Measurements from ENCODE around the gene SGPL1. TPM values are rescaled to one million over a fixed set of nuclear protein-coding genes. Genes with fewer than 3 reads are reported as not detected.

SGPL1 gene
- total RNA-seq, 2 donors from 2014 or later: 27.4 to 40.5 TPM

DNA sequence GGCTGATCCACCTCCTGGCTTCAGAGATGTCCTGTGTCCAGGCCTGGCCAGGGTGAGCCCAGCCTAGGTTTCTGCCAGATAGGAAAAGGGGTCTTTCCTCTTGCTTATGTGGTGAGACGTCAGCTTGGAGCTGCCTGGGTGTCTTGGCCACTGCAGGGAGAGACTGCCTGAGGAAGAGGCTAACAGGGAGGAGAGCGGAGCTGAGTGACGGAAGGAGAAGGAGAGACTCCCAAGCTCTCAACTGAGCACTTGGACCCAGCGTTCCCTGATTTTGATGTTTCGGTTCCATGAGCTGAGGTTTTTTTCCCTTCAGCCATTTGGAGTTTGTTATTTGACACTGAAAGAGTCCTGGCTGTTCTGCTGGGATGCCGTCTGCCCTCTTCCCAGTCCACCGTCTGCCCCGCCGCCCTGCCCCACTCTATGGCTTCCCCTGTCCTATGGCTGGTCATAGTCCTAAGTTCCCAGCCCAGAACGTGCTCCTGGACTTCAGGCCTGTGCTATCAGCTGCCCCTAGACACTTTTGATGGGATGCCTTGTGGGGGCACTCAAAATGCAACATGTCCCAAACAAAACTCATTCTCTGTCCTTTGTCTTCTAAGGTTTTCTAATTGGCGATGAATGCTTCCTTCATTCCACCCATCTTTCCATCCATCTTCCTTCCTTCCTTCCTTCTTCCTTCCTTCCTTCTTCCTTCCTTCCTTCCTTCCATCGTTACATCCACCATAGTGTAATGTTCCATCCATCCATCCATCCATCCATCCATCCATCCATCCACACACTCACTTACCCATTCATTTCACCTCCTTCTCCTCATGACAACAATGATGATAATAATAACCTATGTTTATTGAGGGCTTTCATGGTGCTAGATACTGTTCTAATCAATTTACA is 92.9 kb downstream of the SGPL1 start:
- ATAC-seq: no peak
- no peaks in the 10 kb centered on the region for H3K36me3 Mint-ChIP-seq
- H3K9me3 Mint-ChIP-seq: no peaks in the 10 kb centered on the region
- H3K27ac Mint-ChIP-seq: no peak overlapping the region
- no peak for DNase-seq (ENCODE audit: low spot score)
- no peak overlapping the region for H3K4me3 Mint-ChIP-seq
- H3K27me3 Mint-ChIP-seq: peaks cover 3 to 7% of the 10 kb centered on the region in 2 donors
- no peaks in the 10 kb centered on the region for H3K4me1 Mint-ChIP-seq (ENCODE audit: low read depth in 2 of 2)

DNA sequence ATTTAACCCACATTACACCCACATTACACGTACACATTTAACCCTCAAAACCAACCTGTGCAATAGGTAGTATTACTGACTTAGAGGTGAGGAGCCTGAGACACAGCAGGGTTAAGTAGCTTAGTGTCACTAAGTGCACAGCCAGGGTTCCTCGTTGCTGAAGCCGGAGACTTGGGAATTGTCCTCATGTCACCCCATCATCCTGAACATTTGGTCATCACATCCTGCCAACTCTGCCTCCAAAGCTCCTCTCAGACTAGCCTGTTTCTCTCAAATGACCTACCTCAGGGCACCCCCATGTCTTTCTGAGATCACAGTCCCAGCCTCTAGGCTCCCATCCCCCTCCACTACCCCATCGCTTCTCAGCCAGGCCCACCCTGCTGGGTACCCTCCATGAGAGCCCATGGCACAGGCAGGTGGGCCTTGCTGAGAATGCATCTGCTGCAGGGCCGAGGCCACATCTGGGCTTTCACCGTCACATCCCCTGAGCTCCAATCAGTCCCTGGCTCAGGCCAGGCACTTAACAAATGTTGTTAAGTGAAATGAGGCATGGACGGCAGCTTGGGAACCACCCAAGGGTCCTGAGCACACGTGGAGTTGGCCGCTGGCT is 93.7 kb downstream of the SGPL1 start:
- Mint-ChIP-seq H3K9me3 (no peaks in the 10 kb centered on the region), H3K4me1 (ENCODE audit: low read depth in 2 of 2) (no peaks in the 10 kb centered on the region), H3K4me3 (no peak overlapping the region), H3K27ac (no peak overlapping the region), H3K27me3 (peaks cover 3 to 7% of the 10 kb centered on the region in 2 donors), H3K36me3 (no peaks in the 10 kb centered on the region)
- DNase-seq (ENCODE audit: low spot score) (no peak), ATAC-seq (no peak)

DNA sequence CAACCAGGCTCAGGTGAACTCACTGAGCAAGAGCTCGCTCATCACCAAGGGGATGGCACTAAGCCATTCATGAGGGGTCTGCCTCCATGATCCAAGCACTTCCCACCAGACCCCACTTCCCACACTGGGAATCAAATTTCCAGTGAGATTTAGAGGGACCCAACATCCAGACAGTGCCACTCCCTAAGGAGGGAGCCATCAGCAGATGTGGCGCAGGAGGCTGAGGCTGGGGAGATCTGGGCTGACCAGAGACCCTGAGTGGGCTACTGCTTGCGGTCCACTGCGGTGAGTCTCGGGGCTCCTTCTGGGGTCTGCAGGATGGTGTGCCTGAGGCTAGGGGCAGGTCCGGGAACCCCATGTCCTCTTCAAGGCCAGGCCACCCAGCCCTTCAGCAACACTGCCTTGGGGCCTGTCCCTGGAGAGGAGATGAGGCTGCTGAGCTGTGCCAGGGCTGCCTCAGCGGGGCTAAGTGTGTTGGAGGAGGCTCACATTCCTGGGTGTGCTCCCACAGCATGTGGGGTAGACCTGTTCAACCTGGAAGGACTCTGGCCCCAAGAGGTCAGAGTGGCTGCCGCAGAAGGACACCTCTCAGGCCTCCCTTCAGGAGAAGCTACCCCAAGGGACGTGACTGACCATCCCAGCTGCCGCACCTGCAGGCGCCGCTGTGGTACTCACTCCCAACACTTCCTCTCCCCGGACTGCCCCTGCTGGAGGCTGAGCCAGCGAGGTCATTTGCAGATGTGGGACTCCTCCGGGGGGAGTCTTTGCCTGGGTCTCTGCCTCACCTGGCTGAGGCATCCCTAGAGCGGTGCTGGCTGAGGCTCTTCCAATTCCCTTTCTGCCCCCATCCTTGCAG is 95.0 kb downstream of the SGPL1 start:
- Mint-ChIP-seq H3K4me3 (no peak overlapping the region), H3K4me1 (ENCODE audit: low read depth in 2 of 2) (no peaks in the 10 kb centered on the region), H3K9me3 (no peaks in the 10 kb centered on the region), H3K27ac (no peak overlapping the region), H3K36me3 (no peaks in the 10 kb centered on the region), H3K27me3 (peaks cover 3 to 7% of the 10 kb centered on the region in 2 donors)
- peak in 1 of 2 donors; percentile 33 for ATAC-seq
- DNase-seq (ENCODE audit: low spot score): no peak

DNA sequence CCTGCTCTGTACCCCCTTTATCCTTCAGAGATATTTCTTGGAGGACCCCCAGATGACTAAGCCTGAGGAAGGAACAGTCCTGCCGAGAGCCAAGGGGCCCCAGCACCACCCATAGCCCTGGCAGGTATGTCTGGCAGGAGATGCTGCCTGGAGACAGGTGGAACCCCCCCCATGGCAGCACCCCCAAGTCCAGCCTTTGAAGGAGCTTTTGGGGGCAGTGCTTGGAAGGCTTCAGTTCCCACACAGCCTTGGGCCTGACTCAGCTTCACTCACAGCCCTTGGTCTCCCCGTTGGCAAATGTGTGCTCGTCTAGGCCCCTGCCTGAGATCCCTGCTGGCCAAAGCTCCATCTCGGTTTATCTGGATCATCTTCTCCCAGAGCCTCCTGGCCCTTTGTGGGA is 95.6 kb downstream of the SGPL1 start:
- H3K9me3 Mint-ChIP-seq: no peaks in the 10 kb centered on the region
- no peak overlapping the region for H3K27ac Mint-ChIP-seq

DNA sequence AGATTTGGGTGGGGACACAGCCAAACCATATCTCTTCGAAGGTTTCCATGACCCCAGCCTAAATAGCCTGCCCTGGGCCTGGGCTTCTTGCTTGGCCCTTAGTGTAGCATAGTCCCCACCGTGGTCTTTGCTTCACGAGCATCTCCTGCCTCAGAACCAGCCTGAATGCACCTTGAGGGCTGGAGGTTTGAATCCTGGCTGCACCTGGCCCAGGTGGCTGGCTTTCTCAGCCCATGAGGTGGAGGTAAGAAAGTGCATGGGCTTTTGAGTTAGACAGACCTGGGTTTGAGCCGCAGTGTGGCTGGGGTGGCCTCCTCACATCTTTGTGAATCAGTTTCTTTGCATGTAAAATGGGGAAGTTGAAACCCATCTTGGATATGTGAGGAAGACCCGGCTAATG is 96.8 kb downstream of the SGPL1 start:
- no peaks in the 10 kb centered on the region for H3K4me1 Mint-ChIP-seq (ENCODE audit: low read depth in 2 of 2)

More for the DNA sequence above, 95.6 kb downstream of the SGPL1 start:
- Mint-ChIP-seq H3K36me3 (no peaks in the 10 kb centered on the region), H3K4me3 (no peak overlapping the region), H3K27me3 (peaks cover 3 to 7% of the 10 kb centered on the region in 2 donors), H3K4me1 (ENCODE audit: low read depth in 2 of 2) (no peaks in the 10 kb centered on the region)
- no peak for DNase-seq (ENCODE audit: low spot score)
- ATAC-seq: no peak

DNA sequence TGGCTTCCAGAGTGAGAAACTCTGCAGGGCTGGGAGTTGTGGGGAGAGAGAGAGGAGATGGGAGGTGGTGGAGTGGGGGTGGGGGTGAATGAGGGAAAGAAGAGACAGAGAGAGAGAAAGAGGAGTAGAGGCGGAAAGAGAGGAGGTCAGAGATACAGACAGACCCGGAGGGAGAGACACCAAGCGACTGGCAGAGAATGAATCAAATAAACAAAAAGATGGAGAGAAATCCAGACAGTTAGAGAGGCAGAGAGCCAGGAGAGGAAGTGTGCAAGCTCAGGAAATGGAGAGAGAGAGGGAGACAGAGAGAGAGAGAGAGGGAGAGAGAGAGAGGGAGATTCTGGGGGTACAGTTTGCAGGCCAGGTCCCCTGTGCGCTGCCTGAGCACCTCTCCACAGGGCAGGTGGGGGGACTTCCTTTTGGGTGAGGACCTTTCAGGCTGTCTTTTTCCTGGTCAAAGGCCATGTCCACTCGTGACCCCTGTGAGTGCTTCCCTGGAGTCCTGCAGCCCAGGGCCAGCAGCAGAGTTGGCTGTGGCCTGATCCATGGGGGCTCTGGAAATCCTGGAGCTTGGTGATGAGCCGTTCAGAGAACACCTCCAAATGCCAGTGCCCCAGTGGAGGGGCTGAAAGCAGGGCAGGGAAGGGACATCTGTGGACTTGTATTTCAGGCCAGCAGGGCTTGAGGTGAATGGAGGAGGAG is 97.6 kb downstream of the SGPL1 start:
- Mint-ChIP-seq H3K4me1 (ENCODE audit: low read depth in 2 of 2) (no peaks in the 10 kb centered on the region), H3K9me3 (no peaks in the 10 kb centered on the region), H3K36me3 (no peaks in the 10 kb centered on the region), H3K27me3 (peaks cover 5 to 7% of the 10 kb centered on the region in 2 donors), H3K4me3 (no peak overlapping the region), H3K27ac (no peak overlapping the region)
- DNase-seq (ENCODE audit: low spot score): peak; percentile 22
- no peak for ATAC-seq

More for the DNA sequence above, 96.8 kb downstream of the SGPL1 start:
- no peak overlapping the region for H3K27ac Mint-ChIP-seq
- no peaks in the 10 kb centered on the region for H3K9me3 Mint-ChIP-seq
- H3K27me3 Mint-ChIP-seq: peaks cover 3 to 7% of the 10 kb centered on the region in 2 donors
- DNase-seq (ENCODE audit: low spot score) (no peak), ATAC-seq (no peak)
- no peaks in the 10 kb centered on the region for H3K36me3 Mint-ChIP-seq
- no peak overlapping the region for H3K4me3 Mint-ChIP-seq

DNA sequence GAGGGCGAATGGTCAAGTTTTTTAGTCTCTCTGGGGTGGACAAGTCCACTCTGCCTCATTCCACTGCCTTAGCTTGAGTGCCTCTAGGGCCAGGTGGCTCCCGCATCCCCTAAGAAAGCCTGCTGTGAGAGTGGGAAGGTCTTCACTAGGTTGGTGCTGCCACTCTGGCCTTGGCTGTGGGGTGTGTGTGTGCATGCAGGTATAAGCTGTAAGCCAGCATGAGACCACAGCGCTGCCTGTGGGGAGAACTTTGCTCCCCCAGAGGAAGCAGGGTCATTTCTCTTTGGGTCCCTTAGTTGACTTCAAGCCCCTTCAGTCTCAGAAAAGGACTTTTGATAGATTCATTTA is 98.1 kb downstream of the SGPL1 start:
- no peak for ATAC-seq
- no peaks in the 10 kb centered on the region for H3K9me3 Mint-ChIP-seq
- no peaks in the 10 kb centered on the region for H3K4me1 Mint-ChIP-seq (ENCODE audit: low read depth in 2 of 2)
- H3K27ac Mint-ChIP-seq: no peak overlapping the region
- H3K36me3 Mint-ChIP-seq: no peaks in the 10 kb centered on the region
- peaks cover 5 to 7% of the 10 kb centered on the region in 2 donors for H3K27me3 Mint-ChIP-seq
- no peak overlapping the region for H3K4me3 Mint-ChIP-seq
- peak; percentile 32 for DNase-seq (ENCODE audit: low spot score)

DNA sequence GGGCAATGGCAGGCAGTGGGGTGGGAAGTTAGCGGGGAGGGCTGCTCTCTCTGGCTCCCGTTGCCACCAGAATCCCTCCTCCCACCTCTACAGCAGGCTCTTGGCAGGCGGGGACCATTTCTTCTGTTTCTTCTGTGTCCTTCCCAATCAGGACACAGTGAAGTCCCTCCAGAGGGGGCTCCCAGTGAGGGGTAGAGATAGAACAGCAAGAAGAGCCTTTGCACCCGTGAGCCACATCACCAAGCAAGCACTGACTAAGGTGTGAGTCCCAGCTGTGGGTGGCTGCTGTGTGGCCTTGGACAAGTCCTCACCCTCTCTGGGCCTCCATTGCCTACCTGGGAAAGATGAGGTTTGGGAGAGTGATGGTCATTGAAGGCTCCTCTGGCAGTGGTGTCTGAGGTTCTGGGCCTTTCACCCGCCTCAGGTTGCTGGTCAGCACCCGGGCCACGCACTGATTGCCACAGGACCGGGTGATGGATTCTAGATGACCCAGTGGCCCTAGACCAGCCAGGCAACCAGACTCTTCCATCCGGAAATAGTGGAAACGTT is 98.6 kb downstream of the SGPL1 start:
- DNase-seq (ENCODE audit: low spot score): peak; percentile 42
- H3K4me3 Mint-ChIP-seq: no peak overlapping the region
- no peaks in the 10 kb centered on the region for H3K36me3 Mint-ChIP-seq
- H3K27ac Mint-ChIP-seq: no peak overlapping the region
- no peaks in the 10 kb centered on the region for H3K9me3 Mint-ChIP-seq
- ATAC-seq: no peak
- no peaks in the 10 kb centered on the region for H3K4me1 Mint-ChIP-seq (ENCODE audit: low read depth in 2 of 2)
- H3K27me3 Mint-ChIP-seq: peaks cover 7% of the 10 kb centered on the region in 2 donors

DNA sequence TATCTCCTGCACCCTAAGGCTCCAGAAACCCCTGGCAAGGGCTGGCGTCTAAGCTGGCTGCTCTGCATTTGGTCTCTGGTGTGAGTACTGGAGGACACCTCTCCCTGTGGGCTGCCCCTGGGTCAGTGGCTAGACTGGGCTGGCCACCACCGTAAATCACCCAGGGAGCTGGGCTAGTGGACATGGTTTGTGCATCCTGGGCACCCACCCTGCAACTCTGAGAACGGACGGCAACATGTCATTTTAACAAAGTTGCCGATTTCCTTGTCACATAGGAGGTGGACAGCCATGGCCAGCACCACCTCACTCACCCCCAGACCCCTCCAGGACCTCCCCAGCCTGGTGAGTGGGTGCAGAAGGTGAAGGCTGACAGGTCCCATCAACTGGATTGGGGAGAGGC is 99.5 kb downstream of the SGPL1 start:
- Mint-ChIP-seq H3K27ac (no peak overlapping the region), H3K27me3 (peaks cover 7 to 8% of the 10 kb centered on the region in 2 donors), H3K4me3 (no peak overlapping the region), H3K4me1 (ENCODE audit: low read depth in 2 of 2) (no peaks in the 10 kb centered on the region), H3K36me3 (no peaks in the 10 kb centered on the region), H3K9me3 (no peaks in the 10 kb centered on the region)
- DNase-seq (ENCODE audit: low spot score) (no peak), ATAC-seq (no peak)

DNA sequence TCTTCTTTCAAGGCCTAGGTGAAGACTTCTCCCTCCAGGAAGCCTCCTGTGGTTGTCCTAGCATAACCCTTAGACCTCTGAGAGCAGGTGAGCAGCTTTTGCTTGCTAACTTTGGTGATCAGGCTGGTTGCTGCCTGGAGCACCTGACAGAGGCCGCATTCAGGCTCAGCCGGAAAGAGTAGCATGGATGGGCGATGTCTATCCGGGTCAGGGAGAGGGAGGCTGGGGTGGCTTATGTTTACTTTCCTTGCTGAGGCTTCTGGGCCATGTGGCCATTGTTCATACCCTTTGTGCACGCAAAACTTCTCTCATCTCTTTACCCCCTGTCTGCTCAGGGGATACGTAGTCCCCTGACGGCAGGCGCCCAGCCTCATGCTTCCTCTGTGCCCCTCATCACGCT is 100.1 kb downstream of the SGPL1 start:
- Mint-ChIP-seq H3K27me3 (peaks cover 7 to 8% of the 10 kb centered on the region in 2 donors), H3K4me1 (ENCODE audit: low read depth in 2 of 2) (no peaks in the 10 kb centered on the region), H3K36me3 (no peaks in the 10 kb centered on the region), H3K4me3 (no peak overlapping the region), H3K9me3 (no peaks in the 10 kb centered on the region), H3K27ac (no peak overlapping the region)
- no peak for ATAC-seq
- peak; percentile 44 for DNase-seq (ENCODE audit: low spot score)

DNA sequence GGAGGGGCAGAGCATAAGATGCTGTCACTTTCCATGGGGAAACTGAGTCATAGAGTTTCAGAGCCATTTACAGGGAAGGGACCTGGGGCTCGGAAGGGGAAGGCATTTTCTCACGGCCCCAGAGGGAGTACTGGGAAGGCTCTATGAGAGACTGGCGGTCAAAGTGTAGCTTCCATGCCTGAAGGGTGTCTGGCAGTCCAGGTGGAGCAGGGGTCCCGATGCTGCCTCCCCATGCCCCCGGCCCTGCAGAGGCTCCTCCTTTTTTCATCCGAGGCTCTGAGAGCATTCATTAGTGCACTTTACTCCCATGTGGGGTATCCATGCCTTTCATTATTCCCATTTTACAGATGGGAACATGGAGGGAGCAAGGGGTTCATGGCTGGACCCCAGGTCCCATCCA is 100.5 kb downstream of the SGPL1 start:
- Mint-ChIP-seq H3K4me1 (ENCODE audit: low read depth in 2 of 2) (no peaks in the 10 kb centered on the region), H3K27me3 (peaks cover 7 to 11% of the 10 kb centered on the region in 2 donors), H3K4me3 (no peak overlapping the region), H3K36me3 (no peaks in the 10 kb centered on the region), H3K27ac (no peak overlapping the region), H3K9me3 (no peaks in the 10 kb centered on the region)
- ATAC-seq (no peak), DNase-seq (ENCODE audit: low spot score) (peak; percentile 13)

DNA sequence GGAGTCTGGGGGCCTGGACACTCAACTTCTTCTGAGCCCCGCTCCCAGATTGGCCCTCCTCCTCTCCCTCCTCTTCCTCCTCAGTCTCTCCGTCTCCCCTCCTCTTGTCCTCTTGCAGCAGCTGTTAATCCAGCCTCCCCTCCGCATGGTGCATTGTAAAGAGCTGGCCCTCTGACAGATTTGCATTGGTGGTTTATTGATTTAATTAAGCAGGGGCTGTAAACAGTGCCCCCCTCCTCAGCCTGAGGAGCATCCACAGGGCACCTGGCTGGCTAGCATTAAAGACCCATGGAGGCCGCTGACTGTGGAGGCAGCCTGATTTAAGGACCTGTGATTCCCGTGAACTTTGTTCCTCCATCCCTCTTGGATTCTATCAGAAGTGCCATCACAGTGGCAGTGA is 101.5 kb downstream of the SGPL1 start:
- no peaks in the 10 kb centered on the region for H3K4me1 Mint-ChIP-seq (ENCODE audit: low read depth in 2 of 2)
- ATAC-seq (no peak), DNase-seq (ENCODE audit: low spot score) (no peak)
- H3K27ac Mint-ChIP-seq: no peak overlapping the region
- peaks cover 7 to 15% of the 10 kb centered on the region in 2 donors for H3K27me3 Mint-ChIP-seq
- no peak overlapping the region for H3K4me3 Mint-ChIP-seq
- H3K36me3 Mint-ChIP-seq: no peaks in the 10 kb centered on the region
- no peaks in the 10 kb centered on the region for H3K9me3 Mint-ChIP-seq

DNA sequence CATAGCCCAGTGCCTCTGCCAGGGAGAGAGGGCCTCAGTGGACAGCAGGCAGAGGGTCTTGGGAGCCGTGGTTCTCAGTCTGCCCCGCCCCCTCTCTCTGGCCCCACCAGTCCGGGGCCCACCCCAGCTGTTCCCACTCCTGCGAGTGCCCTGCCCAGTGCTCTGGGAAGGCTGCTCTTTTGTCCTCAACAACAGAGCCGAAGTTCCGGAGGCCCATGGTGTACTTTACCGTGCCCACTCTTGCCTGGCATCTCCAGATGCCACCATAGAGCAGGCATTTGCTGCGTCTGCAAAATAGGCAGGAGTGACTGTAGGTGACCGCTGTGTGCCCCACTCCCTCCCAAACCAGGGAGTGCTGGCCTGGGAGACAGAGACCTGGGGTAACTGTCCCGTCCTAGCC is 101.9 kb downstream of the SGPL1 start:
- Mint-ChIP-seq H3K27me3 (peaks cover 7 to 15% of the 10 kb centered on the region in 2 donors), H3K4me3 (no peak overlapping the region), H3K27ac (no peak overlapping the region), H3K9me3 (no peaks in the 10 kb centered on the region), H3K4me1 (ENCODE audit: low read depth in 2 of 2) (no peaks in the 10 kb centered on the region), H3K36me3 (no peaks in the 10 kb centered on the region)
- ATAC-seq (no peak), DNase-seq (ENCODE audit: low spot score) (no peak)

All from natural killer cell treated with Interleukin-12 subunit alpha and Interleukin-12 subunit beta and Interleukin-15 and Interleukin-18, amount 100 ng/mL, for 72 hours (primary cell).